ENCODE data around the gene DMPK.

DNA sequence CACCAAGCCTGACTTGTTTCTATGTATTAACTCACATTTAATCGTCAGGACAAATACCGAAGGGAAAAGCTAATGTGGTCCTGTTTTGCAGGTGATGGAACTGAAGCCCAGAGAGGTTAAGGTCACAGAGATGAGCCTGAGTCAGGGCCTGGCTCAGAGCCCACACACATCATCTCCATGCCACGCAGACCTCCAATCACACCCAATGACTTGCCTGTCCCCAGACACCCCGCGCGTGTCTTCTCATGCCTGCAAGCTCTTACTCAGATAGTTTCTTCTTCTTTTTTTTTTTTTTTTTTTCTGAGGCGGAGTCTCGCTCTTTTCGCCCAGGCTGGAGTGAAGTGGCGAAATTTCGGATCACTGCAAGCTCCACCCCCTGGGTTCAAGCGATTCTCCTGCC, 29.7 kb downstream of the DMPK start:
- TF ChIP-seq, protein P1, sequence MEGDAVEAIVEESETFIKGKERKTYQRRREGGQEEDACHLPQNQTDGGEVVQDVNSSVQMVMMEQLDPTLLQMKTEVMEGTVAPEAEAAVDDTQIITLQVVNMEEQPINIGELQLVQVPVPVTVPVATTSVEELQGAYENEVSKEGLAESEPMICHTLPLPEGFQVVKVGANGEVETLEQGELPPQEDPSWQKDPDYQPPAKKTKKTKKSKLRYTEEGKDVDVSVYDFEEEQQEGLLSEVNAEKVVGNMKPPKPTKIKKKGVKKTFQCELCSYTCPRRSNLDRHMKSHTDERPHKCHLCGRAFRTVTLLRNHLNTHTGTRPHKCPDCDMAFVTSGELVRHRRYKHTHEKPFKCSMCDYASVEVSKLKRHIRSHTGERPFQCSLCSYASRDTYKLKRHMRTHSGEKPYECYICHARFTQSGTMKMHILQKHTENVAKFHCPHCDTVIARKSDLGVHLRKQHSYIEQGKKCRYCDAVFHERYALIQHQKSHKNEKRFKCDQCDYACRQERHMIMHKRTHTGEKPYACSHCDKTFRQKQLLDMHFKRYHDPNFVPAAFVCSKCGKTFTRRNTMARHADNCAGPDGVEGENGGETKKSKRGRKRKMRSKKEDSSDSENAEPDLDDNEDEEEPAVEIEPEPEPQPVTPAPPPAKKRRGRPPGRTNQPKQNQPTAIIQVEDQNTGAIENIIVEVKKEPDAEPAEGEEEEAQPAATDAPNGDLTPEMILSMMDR (IDR thresholded peaks at IDR 0.05) = no peak
- no peak for TF ChIP-seq POLR2A (IDR thresholded peaks at IDR 0.05)
